Prostate gland (tissue), 2 donors: ENCODE data around the gene ATP2A2. TPM values are rescaled to one million over a fixed set of nuclear protein-coding genes. Genes with fewer than 3 reads are reported as not detected.

Experiments used
- DNase-seq: peaks from one replicate; pipeline ENCODE4 v3.0.0-alpha.2; 2019; ENCODE audit warnings: low spot score
- H3K27ac ChIP-seq, 2 donors: fragments of 200-600 bp; sonication (generic); 2 replicates each; pipeline ENCODE4 v1.5.1; 2017 to 2019
- H3K27me3 ChIP-seq: fragments of 200-600 bp; sonication (generic); replicated peaks from 2 replicates; pipeline ENCODE4 v1.5.1; 2019; ENCODE audit not compliant: insufficient read depth
- H3K36me3 ChIP-seq, 2 donors: fragments of 200-600 bp; sonication (generic); 1 replicate in 1 of 2; 2 replicates in 1 of 2; pipeline versions ENCODE4 v1.5.1 to v1.8.1; 2017 to 2019
- H3K4me1 ChIP-seq: fragments of 200-600 bp; sonication (generic); replicated peaks from 2 replicates; pipeline ENCODE4 v1.5.1; 2019
- H3K4me3 ChIP-seq, 2 donors: fragments of 200-600 bp; sonication (generic); 2 replicates each; pipeline ENCODE4 v1.5.1; 2017 to 2019
- H3K9me3 ChIP-seq: fragments of 200-600 bp; sonication (generic); 2 replicates; pipeline ENCODE4 v1.5.1; 2017
- CTCF ChIP-seq, 4 experiments: fragments of 200-600 bp in 2 of 4; fragments of 450-650 bp in 2 of 4; sonication (generic) in 2 of 4; IDR thresholded peaks; 1 replicate in 3 of 4; 2 replicates in 1 of 4; pipeline ENCODE4 v1.5.1; 2016 to 2019; ENCODE audit warnings: antibody characterized with exemption in 4 of 4, mild to moderate bottlenecking in 2 of 4, moderate library complexity in 2 of 4
- POLR2A ChIP-seq: fragments of 450-650 bp; IDR thresholded peaks from one replicate; pipeline ENCODE4 v1.6.1; 2016; ENCODE audit warnings: antibody characterized with exemption, mild to moderate bottlenecking
- POLR2AphosphoS5 ChIP-seq: sonication (generic); formaldehyde crosslinking; IDR thresholded peaks from one replicate; pipeline ENCODE4 v1.6.1; 2017; ENCODE audit warnings: antibody characterized with exemption
- WGBS: methylation state at CpG from one replicate; pipeline ENCODE4 v1.1.5; 2018; 5-methylcytosine and 5-hydroxymethylcytosine counted together
- intact Hi-C: fragments of 100-400 bp; cut with DNase I; formaldehyde crosslinking; loops from one replicate; pipeline ENCODE4 v1.14.2; 2022
- total RNA-seq, 2 donors: library from RNA; depleted of rRNA; stranded (reverse); fragments of >200 nt; gene quantifications; one replicate each; pipeline ENCODE4 v1.1.0, GENCODE V29; 2016

ATP2A2 gene
- total RNA-seq, 2 donors from 2014 or later = 121 to 209 TPM

- H3K27ac ChIP-seq = peak overlapping the region; percentile 6 to 28
- no peaks in the 10 kb centered on the region for H3K27me3 ChIP-seq
- H3K36me3 ChIP-seq = no peaks in the 10 kb centered on the region
- H3K9me3 ChIP-seq = no peaks in the 10 kb centered on the region
- WGBS = 70% methylated on average over 1 of the region's 1 CpG
- no peaks in the 10 kb centered on the region for H3K4me1 ChIP-seq
- DNase-seq = no peak
- intact Hi-C loops = no loop called here
- no peak overlapping the region for H3K4me3 ChIP-seq
- no peak for TF ChIP-seq CTCF (IDR thresholded peaks at IDR 0.05)
- no peak for TF ChIP-seq POLR2AphosphoS5
- no peak for TF ChIP-seq POLR2A
These were observed 45.7 kb upstream of the ATP2A2 start for GRCh38 chr12:110235383-110235782.

GRCh38 chr12:110243227-110243626, 37.8 kb upstream of the ATP2A2 start:
- WGBS = 91% methylated on average over 5 of the region's 5 CpGs
- Histone ChIP-seq H3K9me3 (no peaks in the 10 kb centered on the region), H3K27ac (no peak overlapping the region), H3K4me3 (no peak overlapping the region), H3K4me1 (peaks cover 10% of the 10 kb centered on the region), H3K36me3 (no peaks in the 10 kb centered on the region), H3K27me3 (no peaks in the 10 kb centered on the region)
- DNase-seq = no peak
- TF ChIP-seq CTCF (IDR thresholded peaks at IDR 0.05) (no peak), POLR2AphosphoS5 (no peak), POLR2A (no peak)
- intact Hi-C loops = no loop called here

- peak overlapping the region in 1 of 2 donors; percentile 11 for H3K27ac ChIP-seq
- H3K36me3 ChIP-seq = no peaks in the 10 kb centered on the region
- 94% methylated on average over 12 of the region's 12 CpGs for WGBS
- TF ChIP-seq CTCF (IDR thresholded peaks at IDR 0.05) (no peak), POLR2A (no peak), POLR2AphosphoS5 (no peak)
- intact Hi-C loops = no loop called here
- no peaks in the 10 kb centered on the region for H3K27me3 ChIP-seq
- DNase-seq = no peak
- no peak overlapping the region for H3K4me3 ChIP-seq
- H3K4me1 ChIP-seq = peaks cover 10% of the 10 kb centered on the region
- H3K9me3 ChIP-seq = no peaks in the 10 kb centered on the region
These were observed 36.7 kb upstream of the ATP2A2 start for GRCh38 chr12:110244372-110244771.

- no peak for TF ChIP-seq POLR2A
- no peak for TF ChIP-seq CTCF (IDR thresholded peaks at IDR 0.05)
- no peak for TF ChIP-seq POLR2AphosphoS5
- Histone ChIP-seq H3K9me3 (no peaks in the 10 kb centered on the region), H3K4me1 (peaks cover 14% of the 10 kb centered on the region), H3K36me3 (no peaks in the 10 kb centered on the region), H3K27ac (peak overlapping the region; percentile 11 to 34), H3K4me3 (no peak overlapping the region), H3K27me3 (no peaks in the 10 kb centered on the region)
- WGBS = 72% methylated on average over 8 of the region's 8 CpGs
- intact Hi-C loops = no loop called here
- DNase-seq = no peak
These were observed 36.2 kb upstream of the ATP2A2 start for GRCh38 chr12:110244829-110245228.

- DNase-seq = no peak
- TF ChIP-seq CTCF (IDR thresholded peaks at IDR 0.05) (peak in 1 of 4 experiments; percentile 19), POLR2A (no peak), POLR2AphosphoS5 (no peak)
- Histone ChIP-seq H3K27me3 (no peaks in the 10 kb centered on the region), H3K36me3 (no peaks in the 10 kb centered on the region), H3K9me3 (no peaks in the 10 kb centered on the region), H3K4me3 (no peak overlapping the region), H3K4me1 (peaks cover 19% of the 10 kb centered on the region), H3K27ac (peak overlapping the region; percentile 84 to 89)
- 65% methylated on average over 3 of the region's 3 CpGs for WGBS
- intact Hi-C loops = no loop called here
These were observed 35.7 kb upstream of the ATP2A2 start for GRCh38 chr12:110245369-110245772.
